SK-N-SH treated with all-trans-retinoic acid at 6 μM for 48 hours (cell line): ENCODE data around the gene ATPAF2.

Source experiments
- ATAC-seq: fragments of 200-7000 bp; cut with Tn5 transposase; 3 replicates; pipeline ENCODE4 v1.9.1; 2020; ENCODE audit warnings: mild to moderate bottlenecking, moderate library complexity
- BACH2 ChIP-seq: fragments of 250-450 bp; sonication (Bioruptor Pico); IDR thresholded peaks from 2 replicates; pipeline ENCODE4 v1.9.0; 2021; ENCODE audit warnings: mild to moderate bottlenecking, borderline replicate concordance
- CSDC2 ChIP-seq: fragments of 250-450 bp; sonication (Bioruptor Pico); IDR thresholded peaks from 2 replicates; pipeline ENCODE4 v1.5.0; 2020; ENCODE audit warnings: mild to moderate bottlenecking, moderate library complexity
- CSRNP3 ChIP-seq: fragments of 250-450 bp; sonication (Bioruptor Pico); IDR thresholded peaks from 2 replicates; pipeline ENCODE4 v1.5.1; 2021; ENCODE audit warnings: mild to moderate bottlenecking, moderate library complexity
- PATZ1 ChIP-seq: fragments of 250-450 bp; sonication (Bioruptor Pico); IDR thresholded peaks from 2 replicates; pipeline ENCODE4 v1.8.0; 2020; ENCODE audit warnings: mild to moderate bottlenecking, moderate library complexity, borderline replicate concordance
- PPARA ChIP-seq: fragments of 250-450 bp; sonication (Bioruptor Pico); IDR thresholded peaks from 2 replicates; pipeline ENCODE4 v1.5.0; 2020; ENCODE audit warnings: mild to moderate bottlenecking, borderline replicate concordance
- TCF4 ChIP-seq: fragments of 250-450 bp; sonication (Bioruptor Pico); IDR thresholded peaks from 2 replicates; pipeline ENCODE4 v1.8.0; 2021; ENCODE audit warnings: mild to moderate bottlenecking, moderate library complexity, borderline replicate concordance
- TOX ChIP-seq: fragments of 250-450 bp; sonication (Bioruptor Pico); IDR thresholded peaks from 2 replicates; pipeline ENCODE4 v1.8.0; 2021; ENCODE audit warnings: mild to moderate bottlenecking, moderate library complexity, borderline replicate concordance
- TSHZ2 ChIP-seq: fragments of 250-450 bp; sonication (Bioruptor Pico); IDR thresholded peaks from 2 replicates; pipeline ENCODE4 v1.5.0; 2020; ENCODE audit warnings: mild to moderate bottlenecking, moderate library complexity
- ZFP3 ChIP-seq: fragments of 250-450 bp; sonication (Bioruptor Pico); IDR thresholded peaks from 2 replicates; pipeline ENCODE4 v1.5.0; 2020; ENCODE audit warnings: mild to moderate bottlenecking, moderate library complexity
- ZFP30 ChIP-seq: fragments of 450-650 bp; formaldehyde crosslinking; IDR thresholded peaks from 2 replicates; pipeline ENCODE4 v1.5.0; 2022; ENCODE audit warnings: mild to moderate bottlenecking, moderate library complexity
- ZNF70 ChIP-seq: fragments of 450-650 bp; formaldehyde crosslinking; IDR thresholded peaks from 2 replicates; pipeline ENCODE4 v1.5.0; 2020; ENCODE audit warnings: mild to moderate bottlenecking, moderate library complexity
- ZNF8 ChIP-seq: fragments of 450-650 bp; formaldehyde crosslinking; IDR thresholded peaks from 2 replicates; pipeline ENCODE4 v1.5.0; 2020; ENCODE audit warnings: mild to moderate bottlenecking, moderate library complexity
- TF ChIP-seq, protein P1 (sequence below): fragments of 250-450 bp; sonication (Bioruptor Pico); IDR thresholded peaks from 2 replicates; pipeline ENCODE4 v1.5.1; 2020; ENCODE audit warnings: low read depth, mild to moderate bottlenecking, moderate library complexity
- TF ChIP-seq, protein P2 (sequence below): fragments of 250-450 bp; sonication (Bioruptor Pico); IDR thresholded peaks from 2 replicates; pipeline ENCODE4 v1.8.0; 2021; ENCODE audit warnings: low read depth, mild to moderate bottlenecking, moderate library complexity, borderline replicate concordance

Gene ATPAF2

GRCh38 chr17:18040261-18040858 lies 1.4 kb upstream of the ATPAF2 start:
- no peak for ATAC-seq
- TF ChIP-seq TOX (no peak), CSDC2 (CRISPR knock-in tag) (no peak), CSRNP3 (no peak), ZFP3 (CRISPR knock-in tag) (no peak)

- TF ChIP-seq PATZ1 (CRISPR knock-in tag) (no peak), TCF4 (CRISPR knock-in tag) (no peak), ZNF70 (no peak), ZFP30 (CRISPR knock-in tag) (no peak)
- ATAC-seq = peak; percentile 53
These were observed 730 bp upstream of the ATPAF2 start for GRCh38 chr17:18039535-18040260.

- TF ChIP-seq ZNF8 (no peak), BACH2 (CRISPR knock-in tag) (no peak), ZFP3 (CRISPR knock-in tag) (no peak), ZFP30 (CRISPR knock-in tag) (no peak), TSHZ2 (CRISPR knock-in tag) (no peak), TCF4 (CRISPR knock-in tag) (no peak), ZNF70 (no peak), PPARA (CRISPR knock-in tag) (no peak), TOX (no peak), PATZ1 (CRISPR knock-in tag) (no peak)
- TF ChIP-seq, protein P1, sequence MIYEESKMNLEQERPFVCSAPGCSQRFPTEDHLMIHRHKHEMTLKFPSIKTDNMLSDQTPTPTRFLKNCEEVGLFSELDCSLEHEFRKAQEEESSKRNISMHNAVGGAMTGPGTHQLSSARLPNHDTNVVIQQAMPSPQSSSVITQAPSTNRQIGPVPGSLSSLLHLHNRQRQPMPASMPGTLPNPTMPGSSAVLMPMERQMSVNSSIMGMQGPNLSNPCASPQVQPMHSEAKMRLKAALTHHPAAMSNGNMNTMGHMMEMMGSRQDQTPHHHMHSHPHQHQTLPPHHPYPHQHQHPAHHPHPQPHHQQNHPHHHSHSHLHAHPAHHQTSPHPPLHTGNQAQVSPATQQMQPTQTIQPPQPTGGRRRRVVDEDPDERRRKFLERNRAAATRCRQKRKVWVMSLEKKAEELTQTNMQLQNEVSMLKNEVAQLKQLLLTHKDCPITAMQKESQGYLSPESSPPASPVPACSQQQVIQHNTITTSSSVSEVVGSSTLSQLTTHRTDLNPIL = no peak
- TF ChIP-seq, protein P2, sequence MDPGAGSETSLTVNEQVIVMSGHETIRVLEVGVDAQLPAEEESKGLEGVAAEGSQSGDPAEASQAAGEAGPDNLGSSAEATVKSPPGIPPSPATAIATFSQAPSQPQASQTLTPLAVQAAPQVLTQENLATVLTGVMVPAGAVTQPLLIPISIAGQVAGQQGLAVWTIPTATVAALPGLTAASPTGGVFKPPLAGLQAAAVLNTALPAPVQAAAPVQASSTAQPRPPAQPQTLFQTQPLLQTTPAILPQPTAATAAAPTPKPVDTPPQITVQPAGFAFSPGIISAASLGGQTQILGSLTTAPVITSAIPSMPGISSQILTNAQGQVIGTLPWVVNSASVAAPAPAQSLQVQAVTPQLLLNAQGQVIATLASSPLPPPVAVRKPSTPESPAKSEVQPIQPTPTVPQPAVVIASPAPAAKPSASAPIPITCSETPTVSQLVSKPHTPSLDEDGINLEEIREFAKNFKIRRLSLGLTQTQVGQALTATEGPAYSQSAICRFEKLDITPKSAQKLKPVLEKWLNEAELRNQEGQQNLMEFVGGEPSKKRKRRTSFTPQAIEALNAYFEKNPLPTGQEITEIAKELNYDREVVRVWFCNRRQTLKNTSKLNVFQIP = no peak
- peak; percentile 10 for ATAC-seq
These were observed 668 bp downstream of the ATPAF2 start for GRCh38 chr17:18038149-18038850.
